RWPE1 (cell line): ENCODE measurements around the gene CDSN.
"Not testable (repeated sequence)": the region's sequence is repeated elsewhere in the genome, so short reads cannot be mapped to it uniquely, and the experiment has no call there.

Experiments used
- CTCF ChIA-PET: fragments of 350-600 bp; sonication (Branson Sonifier 250); formaldehyde crosslinking; extraction: SDS; loops from one replicate; lab custom pipeline; 2021; lab: Yijun Ruan, JAX
- POLR2A ChIA-PET: fragments of 400-600 bp; formaldehyde crosslinking; extraction: SDS; loops from one replicate; lab custom pipeline; 2020; ENCODE audit warnings: antibody characterized with exemption; ENCODE audit not compliant: low non-redundant PET; lab: Yijun Ruan, JAX
- DNase-seq: peaks from one replicate; pipeline ENCODE4 v3.0.0; 2012; ENCODE audit warnings: low spot score
- H3K27ac ChIP-seq: fragments of 450-650 bp; 2 replicates; pipeline ENCODE4 v1.5.1; 2017
- CTCF ChIP-seq: fragments of 450-650 bp; conservative IDR thresholded peaks from 2 replicates; pipeline ENCODE4 v1.5.1; 2017; ENCODE audit warnings: low read depth, mild to moderate bottlenecking

Gene CDSN

GRCh38 chr6:31070711-31071197 is 49.5 kb downstream of the CDSN start:
- H3K27ac ChIP-seq, result peak overlapping the region; percentile 33
- POLR2A ChIA-PET, result interaction anchor here (1.0 kb wide), 1 partner anchor 157 kb away, joined by 3 read pairs; the partner anchor contains the start of gene VARS2
- TF ChIP-seq CTCF, result peak; percentile 80
- DNase-seq, result peak; percentile 72
- CTCF ChIA-PET, result interaction anchor here (0.5 to 2.1 kb wide), 14 partner anchors 9 to 257 kb away, joined by 3 to 24 read pairs (median 5); partner anchors contain the start of gene VARS2

- DNase-seq, result peak; percentile 80
- CTCF ChIA-PET, result interaction anchor here (0.6 to 2.1 kb wide), 10 partner anchors 10 to 318 kb away, joined by 3 to 10 read pairs (median 4); no protein-coding TSS in a partner anchor
- POLR2A ChIA-PET, result no interaction called here
- peak; percentile 91 for TF ChIP-seq CTCF
- H3K27ac ChIP-seq, result no peak overlapping the region
Measured at GRCh38 chr6:31068669-31069340, 51.4 kb downstream of the CDSN start.

- CTCF ChIA-PET, result interaction anchor here (0.6 to 1.9 kb wide), 5 partner anchors 11 to 317 kb away, joined by 3 to 6 read pairs (median 4); no protein-coding TSS in a partner anchor
- POLR2A ChIA-PET, DNase-seq: not testable (repeated sequence)
- H3K27ac ChIP-seq, result peak overlapping the region; percentile 42
Measured at GRCh38 chr6:31067891-31068668, 52.2 kb downstream of the CDSN start.

- POLR2A ChIA-PET, H3K27ac ChIP-seq, CTCF ChIA-PET, DNase-seq: not testable (repeated sequence)
Measured at GRCh38 chr6:31067028-31067427, 53.2 kb downstream of the CDSN start.

- ChIA-PET POLR2A (no interaction called here), CTCF (interaction anchor here (0.6 kb wide), 1 partner anchor 344 kb away, joined by 3 read pairs; no protein-coding TSS in a partner anchor)
- no peak for DNase-seq
- H3K27ac ChIP-seq, result no peak overlapping the region
- no peak for TF ChIP-seq CTCF
Measured at GRCh38 chr6:31065556-31065955, 54.7 kb downstream of the CDSN start.
